Measurements from ENCODE around the gene GPRC5A.

DNA sequence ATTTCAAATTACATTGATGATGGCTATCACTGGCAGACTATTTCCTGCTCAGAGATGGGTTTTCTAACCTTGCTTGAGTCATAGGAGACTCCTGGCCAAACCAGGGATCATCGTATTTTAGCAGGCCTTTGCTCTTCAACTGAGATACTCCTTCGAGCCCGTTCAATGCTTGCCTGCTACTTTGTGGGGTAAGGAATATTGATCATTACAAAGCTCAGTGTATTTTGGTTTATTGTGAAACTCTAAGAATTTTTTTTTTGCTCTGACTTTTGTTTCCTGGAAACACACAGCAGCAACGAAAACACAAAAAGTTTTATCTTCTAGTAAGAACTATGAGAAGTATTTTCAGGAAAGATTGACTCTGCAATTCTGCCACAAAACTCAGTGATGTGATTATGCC is 56.5 kb downstream of the GPRC5A start:
- TF ChIP-seq, protein P1, sequence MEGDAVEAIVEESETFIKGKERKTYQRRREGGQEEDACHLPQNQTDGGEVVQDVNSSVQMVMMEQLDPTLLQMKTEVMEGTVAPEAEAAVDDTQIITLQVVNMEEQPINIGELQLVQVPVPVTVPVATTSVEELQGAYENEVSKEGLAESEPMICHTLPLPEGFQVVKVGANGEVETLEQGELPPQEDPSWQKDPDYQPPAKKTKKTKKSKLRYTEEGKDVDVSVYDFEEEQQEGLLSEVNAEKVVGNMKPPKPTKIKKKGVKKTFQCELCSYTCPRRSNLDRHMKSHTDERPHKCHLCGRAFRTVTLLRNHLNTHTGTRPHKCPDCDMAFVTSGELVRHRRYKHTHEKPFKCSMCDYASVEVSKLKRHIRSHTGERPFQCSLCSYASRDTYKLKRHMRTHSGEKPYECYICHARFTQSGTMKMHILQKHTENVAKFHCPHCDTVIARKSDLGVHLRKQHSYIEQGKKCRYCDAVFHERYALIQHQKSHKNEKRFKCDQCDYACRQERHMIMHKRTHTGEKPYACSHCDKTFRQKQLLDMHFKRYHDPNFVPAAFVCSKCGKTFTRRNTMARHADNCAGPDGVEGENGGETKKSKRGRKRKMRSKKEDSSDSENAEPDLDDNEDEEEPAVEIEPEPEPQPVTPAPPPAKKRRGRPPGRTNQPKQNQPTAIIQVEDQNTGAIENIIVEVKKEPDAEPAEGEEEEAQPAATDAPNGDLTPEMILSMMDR (conservative IDR thresholded peaks at IDR 0.05) = no peak
- no peak for TF ChIP-seq ZFX (IDR thresholded peaks at IDR 0.05)
